NB4 (cell line): ENCODE results near the gene CCDC127.

ENCODE experiments used
- DNase-seq: peaks from one replicate; pipeline ENCODE4 v3.0.0; 2010; ENCODE audit warnings: low read depth
- H3K4me3 ChIP-seq: one replicate; pipeline ENCODE4 v1.5.1; 2011; ENCODE audit warnings: mild to moderate bottlenecking, low read depth, low read length, moderate library complexity
- CTCF ChIP-seq: IDR thresholded peaks from one replicate; pipeline ENCODE4 v1.5.1; 2012; ENCODE audit warnings: low read depth, low read length
- MAX ChIP-seq: IDR thresholded peaks from 2 replicates; pipeline ENCODE4 v1.6.1; 2011; ENCODE audit warnings: low read depth, low read length
- MYC ChIP-seq: IDR thresholded peaks from 2 replicates; pipeline ENCODE4 v1.6.1; 2011; ENCODE audit warnings: low read depth, low read length
- POLR2A ChIP-seq: IDR thresholded peaks from 2 replicates; pipeline ENCODE4 v1.6.1; 2011; ENCODE audit warnings: mild to moderate bottlenecking; ENCODE audit not compliant: insufficient read length; ENCODE audit errors: extremely low read depth

Gene CCDC127

GRCh38 chr5:172421-172820 is 45.5 kb downstream of the CCDC127 start:
- H3K4me3 ChIP-seq = no peak overlapping the region
- DNase-seq = no peak
- TF ChIP-seq MAX (no peak), MYC (no peak), POLR2A (no peak), CTCF (no peak)

- DNase-seq = no peak
- no peak overlapping the region for H3K4me3 ChIP-seq
- TF ChIP-seq POLR2A = no peak
- TF ChIP-seq MAX = no peak
- TF ChIP-seq CTCF = no peak
- no peak for TF ChIP-seq MYC
These were observed 46.1 kb downstream of the CCDC127 start for GRCh38 chr5:171801-172331.

GRCh38 chr5:170971-171800 is 46.8 kb downstream of the CCDC127 start:
- H3K4me3 ChIP-seq = no peak overlapping the region
- no peak for DNase-seq
- TF ChIP-seq POLR2A = no peak
- no peak for TF ChIP-seq CTCF
- no peak for TF ChIP-seq MYC
- TF ChIP-seq MAX = no peak

- TF ChIP-seq POLR2A (no peak), MYC (no peak), CTCF (no peak), MAX (no peak)
- no peak overlapping the region for H3K4me3 ChIP-seq
- DNase-seq = no peak
These were observed 48.2 kb downstream of the CCDC127 start for GRCh38 chr5:169728-170094.

GRCh38 chr5:169071-169727 is 48.8 kb downstream of the CCDC127 start:
- H3K4me3 ChIP-seq = no peak overlapping the region
- no peak for TF ChIP-seq MYC
- TF ChIP-seq MAX = no peak
- TF ChIP-seq CTCF = no peak
- TF ChIP-seq POLR2A = no peak
- DNase-seq = no peak
